Measurements from ENCODE around the gene PARD3B.

DNA sequence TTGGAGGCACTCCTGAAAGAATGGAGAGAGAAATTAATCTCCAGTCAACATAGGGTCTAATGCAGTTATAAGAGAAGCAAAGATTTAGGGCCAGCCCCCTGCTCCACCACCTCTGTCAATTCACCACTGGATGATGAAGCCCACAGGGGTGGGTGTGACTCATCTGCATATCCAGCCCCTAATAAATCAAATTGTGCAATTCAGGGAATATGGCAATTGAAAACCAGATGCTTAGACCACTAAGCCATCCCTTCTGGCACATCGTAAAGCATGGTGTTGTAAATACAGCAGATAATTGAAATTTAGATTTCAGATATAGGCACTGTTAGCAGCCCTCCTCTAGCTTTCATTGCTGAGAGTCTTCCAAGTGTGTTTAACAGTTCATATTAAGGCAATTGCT is 541.4 kb downstream of the PARD3B start:
- no peak for TF ChIP-seq POLR2A (IDR thresholded peaks at IDR 0.05)
- TF ChIP-seq, protein P1, sequence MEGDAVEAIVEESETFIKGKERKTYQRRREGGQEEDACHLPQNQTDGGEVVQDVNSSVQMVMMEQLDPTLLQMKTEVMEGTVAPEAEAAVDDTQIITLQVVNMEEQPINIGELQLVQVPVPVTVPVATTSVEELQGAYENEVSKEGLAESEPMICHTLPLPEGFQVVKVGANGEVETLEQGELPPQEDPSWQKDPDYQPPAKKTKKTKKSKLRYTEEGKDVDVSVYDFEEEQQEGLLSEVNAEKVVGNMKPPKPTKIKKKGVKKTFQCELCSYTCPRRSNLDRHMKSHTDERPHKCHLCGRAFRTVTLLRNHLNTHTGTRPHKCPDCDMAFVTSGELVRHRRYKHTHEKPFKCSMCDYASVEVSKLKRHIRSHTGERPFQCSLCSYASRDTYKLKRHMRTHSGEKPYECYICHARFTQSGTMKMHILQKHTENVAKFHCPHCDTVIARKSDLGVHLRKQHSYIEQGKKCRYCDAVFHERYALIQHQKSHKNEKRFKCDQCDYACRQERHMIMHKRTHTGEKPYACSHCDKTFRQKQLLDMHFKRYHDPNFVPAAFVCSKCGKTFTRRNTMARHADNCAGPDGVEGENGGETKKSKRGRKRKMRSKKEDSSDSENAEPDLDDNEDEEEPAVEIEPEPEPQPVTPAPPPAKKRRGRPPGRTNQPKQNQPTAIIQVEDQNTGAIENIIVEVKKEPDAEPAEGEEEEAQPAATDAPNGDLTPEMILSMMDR (IDR thresholded peaks at IDR 0.05) = no peak
